Uterus (tissue), 4 donors: ENCODE measurements around the gene LYSMD1. TPM values are rescaled to one million over a fixed set of nuclear protein-coding genes. Genes with fewer than 3 reads are reported as not detected.

Experiments
- DNase-seq, 2 donors: peaks; one replicate each; pipeline ENCODE4 v3.0.0-alpha.2; 2019 to 2020
- H3K27ac ChIP-seq, 2 donors: fragments of 200-600 bp; sonication (generic); 1 replicate in 1 of 2; 2 replicates in 1 of 2; pipeline ENCODE4 v1.5.1; 2016 to 2018
- H3K27me3 ChIP-seq, 2 donors: fragments of 200-600 bp; sonication (generic); one replicate each; pipeline ENCODE4 v1.5.1; 2018 to 2019; ENCODE audit warnings: control low read depth in 1 of 2
- H3K36me3 ChIP-seq, 2 donors: fragments of 200-600 bp; sonication (generic); one replicate each; pipeline ENCODE4 v1.5.1; 2019; ENCODE audit warnings: control low read depth in 1 of 2
- H3K4me1 ChIP-seq, 2 donors: fragments of 200-600 bp; sonication (generic); one replicate each; pipeline ENCODE4 v1.5.1; 2018 to 2019; ENCODE audit warnings: control low read depth in 1 of 2
- H3K4me3 ChIP-seq, 2 donors: fragments of 200-600 bp; sonication (generic); 1 replicate in 1 of 2; 2 replicates in 1 of 2; pipeline ENCODE4 v1.5.1; 2018 to 2019; ENCODE audit warnings: mild to moderate bottlenecking in 1 of 2
- H3K9me3 ChIP-seq, 2 donors: fragments of 200-600 bp; sonication (generic); one replicate each; pipeline ENCODE4 v1.5.1; 2019; ENCODE audit warnings: control low read depth in 1 of 2
- CTCF ChIP-seq, 4 experiments: fragments of 200-600 bp in 2 of 4; fragments of 450-650 bp in 2 of 4; sonication (generic) in 2 of 4; IDR thresholded peaks; one replicate each; pipeline ENCODE4 v1.5.1; 2016 to 2019; ENCODE audit warnings: antibody characterized with exemption in 4 of 4, mild to moderate bottlenecking in 2 of 4, moderate library complexity in 1 of 4
- POLR2A ChIP-seq, 2 donors: fragments of 450-650 bp; IDR thresholded peaks; one replicate each; pipeline ENCODE4 v1.6.1; 2016; ENCODE audit warnings: antibody characterized with exemption in 2 of 2, mild to moderate bottlenecking in 1 of 2, moderate library complexity in 1 of 2
- intact Hi-C: fragments of 100-400 bp; cut with DNase I; formaldehyde crosslinking; loops from one replicate; pipeline ENCODE4 v1.15.1; 2023; ENCODE audit warnings: low total_unique reads
- total RNA-seq, 4 donors: library from RNA; depleted of rRNA in 3 of 4; stranded (reverse); fragments of >200 nt in 3 of 4; gene quantifications; one replicate each; pipeline versions ENCODE4 v1.1.0 to v1.2.4, GENCODE V29; 2014 to 2023
- donor health status: DM: yes; HTN: yes; CAD: no.

Gene LYSMD1
- total RNA-seq, 4 donors from 2014 or later = 6.4 to 32.9 (median 11.1) TPM

DNA sequence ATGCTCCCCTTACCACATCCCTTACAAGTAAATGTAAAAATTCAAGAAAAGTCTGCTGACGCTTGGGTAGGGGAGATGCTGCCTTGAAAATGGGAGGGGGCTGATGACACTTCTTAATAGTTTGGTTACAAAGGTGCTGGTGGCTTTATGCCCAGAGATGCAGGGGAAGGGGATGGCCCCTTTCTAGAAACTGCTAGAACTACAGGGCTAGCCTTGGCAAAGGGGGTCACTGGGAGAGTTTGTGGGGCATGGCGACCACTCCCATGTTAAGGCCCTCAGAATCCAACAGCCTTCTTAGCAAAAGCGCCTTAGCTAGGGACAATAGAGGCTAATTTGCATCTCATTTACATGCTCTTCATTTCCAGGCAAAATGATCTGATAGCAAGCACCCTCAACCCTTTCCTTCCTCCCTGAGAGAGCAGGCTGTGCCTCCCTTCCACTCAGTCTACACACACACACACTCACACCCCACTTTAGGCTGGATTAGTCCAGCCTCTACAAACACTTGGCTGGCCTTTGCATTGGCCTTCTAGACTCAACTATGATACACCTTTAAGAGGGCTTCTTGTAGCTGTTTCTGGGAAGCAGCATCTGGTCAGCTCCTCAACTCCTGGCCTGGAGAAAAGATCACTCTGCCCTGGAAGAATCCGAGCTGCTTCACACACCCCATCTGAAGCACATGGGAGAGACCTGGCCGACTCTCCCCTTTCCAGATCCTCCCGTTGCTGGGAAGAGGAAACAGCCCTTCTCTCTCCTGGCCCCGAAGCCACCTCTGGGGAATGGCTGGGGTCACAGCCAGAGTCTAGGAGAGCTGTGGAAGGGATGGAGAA lies 21.0 kb downstream of the LYSMD1 start:
- Histone ChIP-seq H3K27ac (peak overlapping the region; percentile 89), H3K4me1 (peaks cover 5 to 12% of the 10 kb centered on the region in 2 donors), H3K9me3 (no peaks in the 10 kb centered on the region), H3K36me3 (no peaks in the 10 kb centered on the region), H3K4me3 (peak overlapping the region; percentile 93 to 98), H3K27me3 (no peaks in the 10 kb centered on the region)
- TF ChIP-seq POLR2A (IDR thresholded peaks at IDR 0.05) = no peak
- intact Hi-C loops = no loop called here
- no peak for DNase-seq

GRCh38 chr1:151143986-151144385 lies 21.7 kb downstream of the LYSMD1 start:
- H3K27ac ChIP-seq = peak overlapping the region; percentile 89
- H3K36me3 ChIP-seq = no peaks in the 10 kb centered on the region
- H3K27me3 ChIP-seq = no peaks in the 10 kb centered on the region
- intact Hi-C loops = no loop called here
- TF ChIP-seq POLR2A (IDR thresholded peaks at IDR 0.05) (no peak), CTCF (IDR thresholded peaks at IDR 0.05) (no peak)
- peaks cover 5 to 12% of the 10 kb centered on the region in 2 donors for H3K4me1 ChIP-seq
- H3K9me3 ChIP-seq = no peaks in the 10 kb centered on the region
- no peak for DNase-seq
- no peak overlapping the region for H3K4me3 ChIP-seq

- Histone ChIP-seq H3K27ac (peak overlapping the region; percentile 89), H3K4me1 (peaks cover 5 to 12% of the 10 kb centered on the region in 2 donors)
These were observed 22.7 kb downstream of the LYSMD1 start for GRCh38 chr1:151143057-151143435.

DNA sequence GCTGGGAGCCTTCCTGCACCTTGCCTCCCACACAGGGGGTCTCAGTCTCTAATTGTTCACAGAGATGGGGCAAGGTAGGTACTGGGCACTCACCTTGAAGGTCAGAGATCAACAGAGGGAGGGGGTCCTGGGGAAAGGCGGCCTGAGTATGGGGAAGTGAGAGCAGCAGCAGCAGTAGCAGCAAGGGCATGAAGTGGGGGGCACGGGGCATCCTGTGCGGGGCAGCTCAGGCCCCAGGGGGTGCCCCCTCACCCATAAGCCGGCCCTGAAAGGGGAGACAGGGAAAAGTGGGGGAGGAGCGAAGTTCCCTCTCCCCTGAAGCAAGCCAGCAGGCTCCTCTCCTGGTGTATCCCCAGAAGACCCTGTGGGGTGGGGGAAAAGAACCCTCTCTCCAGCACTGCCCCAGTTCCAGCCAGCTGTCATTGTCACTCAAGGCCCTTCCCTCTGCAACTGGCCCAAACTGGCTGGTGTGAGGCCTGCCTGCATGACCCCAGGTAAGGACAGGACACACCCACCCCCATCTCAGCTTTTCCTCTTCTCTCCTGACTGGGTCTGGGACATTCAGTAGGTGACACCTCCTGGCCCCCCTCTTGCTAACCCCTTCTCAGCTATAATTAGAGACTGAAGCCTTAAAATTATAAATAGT lies 23.2 kb downstream of the LYSMD1 start:
- Histone ChIP-seq H3K9me3 (no peaks in the 10 kb centered on the region), H3K4me1 (peaks cover 5 to 12% of the 10 kb centered on the region in 2 donors), H3K27ac (peak overlapping the region in 1 of 2 donors; percentile 89), H3K27me3 (no peaks in the 10 kb centered on the region), H3K36me3 (no peaks in the 10 kb centered on the region), H3K4me3 (no peak overlapping the region)
- TF ChIP-seq POLR2A (IDR thresholded peaks at IDR 0.05) (no peak), CTCF (IDR thresholded peaks at IDR 0.05) (no peak)
- intact Hi-C loops = no loop called here
- no peak for DNase-seq

More at GRCh38 chr1:151143057-151143435, 22.7 kb downstream of the LYSMD1 start:
- intact Hi-C loops = no loop called here
- Histone ChIP-seq H3K36me3 (no peaks in the 10 kb centered on the region), H3K4me3 (no peak overlapping the region), H3K27me3 (no peaks in the 10 kb centered on the region), H3K9me3 (no peaks in the 10 kb centered on the region)
- TF ChIP-seq POLR2A (IDR thresholded peaks at IDR 0.05) = no peak
- TF ChIP-seq CTCF (IDR thresholded peaks at IDR 0.05) = no peak
- DNase-seq = no peak

DNA sequence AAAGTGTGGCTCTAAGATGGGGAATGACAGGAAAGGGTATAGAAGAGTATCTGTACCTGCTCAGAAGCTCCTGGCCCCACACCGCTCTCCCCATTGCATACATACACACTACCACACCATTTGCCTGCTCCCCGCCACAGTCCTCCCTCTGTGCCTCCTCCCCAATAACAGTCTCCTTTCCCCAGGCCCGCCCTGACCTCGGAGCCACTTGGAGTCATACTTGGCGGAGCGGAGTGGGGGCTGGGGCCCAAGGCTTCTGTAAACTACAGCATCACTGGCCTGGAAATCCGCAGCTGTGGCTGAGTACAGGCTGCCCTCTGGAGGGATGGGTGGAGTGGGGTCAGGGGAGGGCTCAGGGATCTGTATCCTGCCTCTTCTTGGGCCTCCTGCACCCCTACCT lies 27.9 kb downstream of the LYSMD1 start:
- no peak for DNase-seq

More for the DNA sequence above, 27.9 kb downstream of the LYSMD1 start:
- no peak for TF ChIP-seq CTCF (IDR thresholded peaks at IDR 0.05)
- TF ChIP-seq POLR2A (IDR thresholded peaks at IDR 0.05) = no peak
- Histone ChIP-seq H3K4me1 (peaks cover 0 to 5% of the 10 kb centered on the region in 2 donors), H3K27me3 (no peaks in the 10 kb centered on the region), H3K4me3 (no peak overlapping the region), H3K27ac (no peak overlapping the region), H3K9me3 (no peaks in the 10 kb centered on the region), H3K36me3 (no peaks in the 10 kb centered on the region)
- intact Hi-C loops = no loop called here
